H1 (cell line): ENCODE data around the gene ABITRAM.

Source experiments
- CEBPB ChIP-seq: IDR thresholded peaks from 2 replicates; pipeline ENCODE4 v1.6.1; 2012; ENCODE audit warnings: low read depth, low read length
- CTCF ChIP-seq, 3 experiments: IDR thresholded peaks; 1 replicate in 2 of 3; 2 replicates in 1 of 3; pipeline versions ENCODE4 v1.5.1 to v1.6.1; 2011; ENCODE audit warnings: low read length in 3 of 3, mild to moderate bottlenecking in 3 of 3, inconsistent platforms in 2 of 3, low read depth in 1 of 3, moderate library complexity in 1 of 3; ENCODE audit not compliant: insufficient read depth in 1 of 3; ENCODE audit errors: control extremely low read depth in 1 of 3
- EZH2 ChIP-seq: fragments of 200-600 bp; sonication (generic); IDR thresholded peaks from 2 replicates; pipeline ENCODE4 v1.7.1; 2012; ENCODE audit warnings: low read depth, mild to moderate bottlenecking, moderate library complexity, low read length, inconsistent platforms; ENCODE audit not compliant: severe bottlenecking
- RAD21 ChIP-seq, 2 experiments: IDR thresholded peaks in 1 of 2; conservative IDR thresholded peaks in 1 of 2; 2 replicates each; pipeline ENCODE4 v1.6.1; 2011; ENCODE audit warnings: low read depth in 2 of 2, low read length in 2 of 2, improper control_type of control experiment in 1 of 2, inconsistent platforms in 1 of 2, mild to moderate bottlenecking in 1 of 2, moderate library complexity in 1 of 2
- RBBP5 ChIP-seq: IDR thresholded peaks from 2 replicates; pipeline ENCODE4 v1.7.1; 2012; ENCODE audit warnings: low read depth, mild to moderate bottlenecking, inconsistent platforms, low read length, moderate library complexity, borderline replicate concordance
- SP1 ChIP-seq: IDR thresholded peaks from 2 replicates; pipeline ENCODE4 v1.6.1; 2011; ENCODE audit warnings: low read depth, low read length

- TF ChIP-seq CTCF (IDR thresholded peaks at IDR 0.05; ENCODE audit: control extremely low read depth in 1 of 3, insufficient read depth in 1 of 3, low read depth in 1 of 3, low read length in 3 of 3): no peak
- TF ChIP-seq RBBP5: no peak
- TF ChIP-seq SP1: no peak
- TF ChIP-seq CEBPB: no peak
- no peak for TF ChIP-seq EZH2
- no peak for TF ChIP-seq RAD21 (IDR thresholded peaks at IDR 0.05 in 1 of 2, conservative IDR thresholded peaks at IDR 0.05 in 1 of 2; ENCODE audit: low read depth in 2 of 2, low read length in 2 of 2)
Observed at GRCh38 chr9:108884701-108885100, 49.5 kb upstream of the ABITRAM start.
